GM12878 (cell line): ENCODE results near the gene FURIN. TPM values are rescaled to one million over a fixed set of nuclear protein-coding genes. Genes with fewer than 3 reads are reported as not detected.

Source experiments
- ATAC-seq: fragments of 200-7000 bp; cut with Tn5 transposase; 3 replicates; pipeline ENCODE4 v1.9.1; 2020; ENCODE audit warnings: mild to moderate bottlenecking, moderate library complexity
- BruUV-seq: library from RNA; stranded (reverse); fragments of 400-500 nt; replicated peaks from 2 replicates; lab custom pipeline; 2021; lab: Mats Ljungman, UMichigan
- CTCF ChIA-PET: fragments of 300-600 bp; sonication (Branson Sonifier 250); formaldehyde crosslinking; extraction: SDS; loops from one replicate; lab custom pipeline; 2021; ENCODE audit warnings: inconsistent platforms; lab: Yijun Ruan, JAX
- POLR2A ChIA-PET: fragments of 350-600 bp; formaldehyde crosslinking; extraction: SDS; loops from one replicate; lab custom pipeline; 2021; ENCODE audit warnings: inconsistent platforms; lab: Charles Lee
- RAD21 ChIA-PET: fragments of 300-600 bp; sonication (Branson Sonifier 250); formaldehyde crosslinking; loops from one replicate; lab custom pipeline; 2023; ENCODE audit warnings: antibody characterized with exemption; ENCODE audit not compliant: unreplicated experiment; lab: Charles Lee
- SMC1A ChIA-PET: fragments of 300-600 bp; sonication (Branson Sonifier 250); formaldehyde crosslinking; loops from one replicate; lab custom pipeline; 2023; ENCODE audit not compliant: unreplicated experiment, uncharacterized antibody; lab: Charles Lee
- DNase-seq: peaks from one replicate; pipeline ENCODE4 v3.0.0-alpha.2; 2011; ENCODE audit warnings: low read depth, low spot score
- FAIRE-seq: peaks from 3 replicates; lab custom pipeline; 2011; peaks lifted over from hg19 to GRCh38; lab: Jason Lieb, UNC
- H2AFZ ChIP-seq: 2 replicates; pipeline ENCODE4 v1.6.0; 2011; ENCODE audit warnings: low read depth, low read length, control low read depth; ENCODE audit not compliant: control insufficient read depth
- H3K27ac ChIP-seq: 2 replicates; pipeline ENCODE4 v1.5.1; 2011; ENCODE audit warnings: control low read depth; ENCODE audit not compliant: control insufficient read depth, insufficient read depth
- H3K27me3 ChIP-seq, 2 experiments: replicated peaks in 1 of 2; 2 replicates each; pipeline versions ENCODE4 v1.6.0 to v1.6.1; 2011; ENCODE audit warnings: low read length in 1 of 2; ENCODE audit not compliant: control insufficient read depth in 2 of 2, insufficient read depth in 2 of 2
- H3K36me3 ChIP-seq, 2 experiments: 2 replicates each; pipeline ENCODE4 v1.5.1; 2011; ENCODE audit warnings: low read length in 1 of 2; ENCODE audit not compliant: control insufficient read depth in 2 of 2, insufficient read depth in 2 of 2
- H3K4me1 ChIP-seq: 2 replicates; pipeline ENCODE4 v1.6.1; 2011; ENCODE audit warnings: mild to moderate bottlenecking, low read length, moderate library complexity, mixed read lengths; ENCODE audit not compliant: control insufficient read depth, insufficient read depth
- H3K4me2 ChIP-seq: 2 replicates; pipeline ENCODE4 v1.6.0; 2011; ENCODE audit warnings: control low read depth; ENCODE audit not compliant: control insufficient read depth, insufficient read depth
- H3K4me3 ChIP-seq: fragments of 200-600 bp; sonication (generic); 2 replicates; pipeline ENCODE4 v1.5.1; 2016
- H3K79me2 ChIP-seq: 2 replicates; pipeline ENCODE4 v1.6.0; 2011; ENCODE audit warnings: low read length; ENCODE audit not compliant: control insufficient read depth, insufficient read depth
- H3K9ac ChIP-seq: 2 replicates; pipeline ENCODE4 v1.8.0; 2011; ENCODE audit warnings: low read length, control low read depth, mixed read lengths; ENCODE audit not compliant: control insufficient read depth, insufficient read depth
- H3K9me3 ChIP-seq: replicated peaks from 3 replicates; pipeline ENCODE4 v1.5.1; 2011; ENCODE audit warnings: mild to moderate bottlenecking, low read length; ENCODE audit not compliant: control insufficient read depth, insufficient read depth
- H4K20me1 ChIP-seq: 2 replicates; pipeline ENCODE4 v1.6.0; 2011; ENCODE audit not compliant: control insufficient read depth, insufficient read depth
- ATF2 ChIP-seq: IDR thresholded peaks from 2 replicates; pipeline ENCODE4 v1.6.1; 2012; ENCODE audit warnings: low read length, inconsistent platforms
- CEBPB ChIP-seq, 2 experiments: fragments of 150-350 bp in 1 of 2; IDR thresholded peaks; 2 replicates each; pipeline ENCODE4 v1.6.1; 2012 to 2014; ENCODE audit warnings: low read depth in 2 of 2, low read length in 2 of 2, borderline replicate concordance in 1 of 2, inconsistent platforms in 1 of 2
- POLR2AphosphoS2 ChIP-seq: IDR thresholded peaks from 2 replicates; pipeline ENCODE4 v1.6.1; 2011; ENCODE audit warnings: low read depth, mild to moderate bottlenecking, low read length, improper control_type of control experiment, moderate library complexity
- RBBP5 ChIP-seq: fragments of 200-600 bp; sonication (generic); conservative IDR thresholded peaks from 2 replicates; pipeline ENCODE4 v1.6.1; 2016
- RELA ChIP-seq: fragments of 450-650 bp; IDR thresholded peaks from 2 replicates; pipeline ENCODE4 v1.8.0; 2014; ENCODE audit warnings: borderline replicate concordance; ENCODE audit not compliant: partially characterized antibody
- WRNIP1 ChIP-seq: IDR thresholded peaks from 2 replicates; pipeline ENCODE4 v1.6.1; 2011; ENCODE audit warnings: low read depth, low read length, improper control_type of control experiment, borderline replicate concordance
- ZNF24 ChIP-seq: fragments of 450-650 bp; IDR thresholded peaks from 2 replicates; pipeline ENCODE4 v1.6.1; 2017; ENCODE audit warnings: antibody characterized with exemption, mild to moderate bottlenecking
- WGBS: methylation state at CpG from one replicate; pipeline ENCODE4 v1.1.6; 2016; ENCODE audit warnings: low lambda C conversion rate; ENCODE audit not compliant: insufficient replicate concordance, insufficient coverage; ENCODE audit errors: missing lambda C conversion rate; 5-methylcytosine and 5-hydroxymethylcytosine counted together
- in situ Hi-C: fragments of 300-500 bp; cut with MboI; formaldehyde crosslinking; loops from 9 replicates; pipeline ENCODE4 v1.14.3; 2018; ENCODE audit warnings: mixed read lengths
- intact Hi-C: fragments of 100-400 bp; cut with micrococcal nuclease; formaldehyde crosslinking; loops from one replicate; pipeline ENCODE4 v1.14.2; 2022; ENCODE audit not compliant: unreplicated experiment
- polyA plus RNA-seq, 11 experiments: library from polyadenylated mRNA; depleted of rRNA in 4 of 11; unstranded in 6 of 11; stranded (reverse) in 5 of 11; fragments of >200 nt; fragmentation: Nextera tagmentation in 4 of 11; fragmentation: Illumina TruSeq in 1 of 11; extraction: Ambion mirVana in 4 of 11; extraction: Trizol in 1 of 11; gene quantifications; 1 replicate in 1 of 11; 2 replicates in 10 of 11; pipeline versions ENCODE4 v1.2.1 to v1.2.3, GENCODE V29; 2011 to 2016; ENCODE audit warnings: inconsistent platforms in 2 of 11, missing spikeins in 2 of 11, low read depth in 1 of 11
- total RNA-seq, 4 experiments: library from RNA; depleted of rRNA in 3 of 4; stranded (reverse); fragments of >200 nt in 3 of 4; fragmentation: Illumina TruSeq in 1 of 4; extraction: Trizol in 1 of 4; gene quantifications; 2 replicates each; pipeline versions ENCODE4 v1.2.1 to v1.2.3, GENCODE V29; 2013 to 2021

The FURIN gene
- total and polyA plus RNA-seq, 10 of the 15 experiments (the other 5 are each of a cell fraction or from before 2014, with no cell fraction given): 0.47 to 39.9 (median 8.0) TPM

DNA sequence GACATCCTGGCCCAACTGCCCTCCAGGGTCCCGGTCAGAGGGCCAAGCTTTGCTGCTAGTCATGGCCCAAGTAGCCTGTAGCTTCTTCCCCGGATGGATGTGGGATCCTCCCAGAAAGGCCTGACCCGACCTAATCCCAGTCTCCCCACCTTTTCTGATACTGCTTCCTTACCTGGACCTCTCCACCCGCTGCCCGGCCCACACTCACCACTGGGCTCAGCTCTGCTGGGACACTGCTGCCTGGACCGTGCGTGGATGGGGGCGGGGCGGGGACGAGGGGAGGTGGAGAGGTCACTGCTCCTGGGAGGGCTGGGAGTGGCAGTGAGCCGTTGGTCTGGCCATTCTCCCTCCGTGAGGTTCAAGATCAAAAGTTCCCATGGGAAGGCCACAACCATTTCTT, 40.3 kb upstream of the FURIN start:
- H3K79me2 ChIP-seq: no peaks in the 10 kb centered on the region
- H3K4me1 ChIP-seq: peaks cover 9% of the 10 kb centered on the region
- no peak for DNase-seq
- POLR2A ChIA-PET: no interaction called here
- BruUV-seq: no TSS peak
- CTCF ChIA-PET: no interaction called here
- H3K9ac ChIP-seq: no peak overlapping the region
- H3K36me3 ChIP-seq: no peaks in the 10 kb centered on the region
- RAD21 ChIA-PET: interaction anchor here (1.0 to 1.4 kb wide), 2 partner anchors 10 to 21 kb away, joined by 3 to 4 read pairs; no protein-coding TSS in a partner anchor
- no peak for ATAC-seq
- WGBS: 87% methylated on average over 12 of the region's 12 CpGs
- in situ Hi-C loops (no loop called here), intact Hi-C loops (no loop called here)
- H3K4me3 ChIP-seq: no peak overlapping the region
- SMC1A ChIA-PET: interaction anchor here (1.5 kb wide), 1 partner anchor 10 kb away, joined by 4 read pairs; no protein-coding TSS in a partner anchor
- no peaks in the 10 kb centered on the region; the same call in 2 of the 3 replicates for H3K9me3 ChIP-seq
- H3K27ac ChIP-seq: no peak overlapping the region
- TF ChIP-seq RBBP5 (no peak), POLR2AphosphoS2 (no peak), ATF2 (no peak), CEBPB (IDR thresholded peaks at IDR 0.05; ENCODE audit: borderline replicate concordance in 1 of 2, low read depth in 2 of 2, low read length in 2 of 2) (no peak), WRNIP1 (no peak), RELA (no peak), ZNF24 (no peak)
- FAIRE-seq: no peak
- no peak overlapping the region for H3K4me2 ChIP-seq
- no peaks in the 10 kb centered on the region for H4K20me1 ChIP-seq
- no peaks in the 10 kb centered on the region for H3K27me3 ChIP-seq
- no peak overlapping the region for H2AFZ ChIP-seq
